Upper lobe of right lung (tissue), 1 donor: ENCODE data around the gene CHRDL2. TPM values are rescaled to one million over a fixed set of nuclear protein-coding genes. Genes with fewer than 3 reads are reported as not detected.

Experiments used
- ATAC-seq: fragments of 200-7000 bp; cut with Tn5 transposase; one replicate; pipeline ENCODE4 v1.9.1; 2020; ENCODE audit warnings: mild to moderate bottlenecking, moderate library complexity
- DNase-seq: peaks from one replicate; pipeline ENCODE4 v3.0.0-alpha.2; 2020
- H3K27ac ChIP-seq: fragments of 200-600 bp; one replicate; pipeline ENCODE4 v1.8.0; 2022
- H3K27me3 ChIP-seq: fragments of 200-600 bp; one replicate; pipeline ENCODE4 v1.8.0; 2022; ENCODE audit warnings: mild to moderate bottlenecking
- H3K36me3 ChIP-seq: fragments of 200-600 bp; one replicate; pipeline ENCODE4 v1.8.0; 2022
- H3K4me1 ChIP-seq: fragments of 200-600 bp; one replicate; pipeline ENCODE4 v1.8.0; 2022
- H3K4me3 ChIP-seq: fragments of 200-600 bp; one replicate; pipeline ENCODE4 v1.8.0; 2022; ENCODE audit warnings: mild to moderate bottlenecking
- H3K9me3 ChIP-seq: fragments of 200-600 bp; one replicate; pipeline ENCODE4 v1.8.0; 2022
- intact Hi-C: fragments of 100-400 bp; cut with DNase I; formaldehyde crosslinking; loops from one replicate; pipeline ENCODE4 v1.11.0; 2022
- total RNA-seq: library from RNA; stranded (reverse); fragmentation: NEBNext Ultra II Directional; extraction: Animal tissue kit (Norgen Biotek cat#: 25700); gene quantifications from one replicate; pipeline ENCODE4 v1.2.1, GENCODE V29; 2021
- TF ChIP-seq, protein P1 (sequence below): fragments of 200-600 bp; IDR thresholded peaks from one replicate; pipeline ENCODE4 v1.8.0; 2022; ENCODE audit warnings: antibody characterized with exemption
- donor health status: DM: no; HTN: yes; CAD: no; lungs with severe emphysema.

Gene CHRDL2
- total RNA-seq, 1 donor from 2014 or later = 1.6 TPM

DNA sequence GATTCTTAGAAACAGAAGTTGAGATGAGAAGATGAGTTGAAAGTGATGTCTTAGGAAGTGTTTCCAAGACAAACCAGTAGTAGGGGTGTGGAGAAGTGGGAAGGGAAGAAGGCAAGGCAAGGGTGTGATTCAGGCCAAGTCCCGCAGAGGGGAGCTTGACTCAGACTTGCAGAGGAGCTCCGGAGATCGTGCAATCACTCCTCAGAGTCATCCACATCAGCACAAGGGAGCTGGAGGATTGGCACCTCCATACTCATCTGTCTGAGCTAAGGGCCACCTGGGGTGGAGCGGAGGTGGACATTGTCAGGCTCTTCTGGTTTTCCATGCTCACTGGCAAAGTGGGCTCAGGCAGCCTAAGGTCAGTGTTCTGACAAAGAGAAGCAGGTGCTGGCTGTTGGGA is 44.4 kb downstream of the CHRDL2 start:
- ATAC-seq (peak; percentile 4), DNase-seq (peak; percentile 45)
- Histone ChIP-seq H3K4me3 (no peak overlapping the region), H3K27me3 (no peaks in the 10 kb centered on the region), H3K9me3 (no peaks in the 10 kb centered on the region), H3K27ac (no peak overlapping the region), H3K36me3 (no peaks in the 10 kb centered on the region), H3K4me1 (peaks cover 18% of the 10 kb centered on the region)
- intact Hi-C loops = no loop called here
- TF ChIP-seq, protein P1, sequence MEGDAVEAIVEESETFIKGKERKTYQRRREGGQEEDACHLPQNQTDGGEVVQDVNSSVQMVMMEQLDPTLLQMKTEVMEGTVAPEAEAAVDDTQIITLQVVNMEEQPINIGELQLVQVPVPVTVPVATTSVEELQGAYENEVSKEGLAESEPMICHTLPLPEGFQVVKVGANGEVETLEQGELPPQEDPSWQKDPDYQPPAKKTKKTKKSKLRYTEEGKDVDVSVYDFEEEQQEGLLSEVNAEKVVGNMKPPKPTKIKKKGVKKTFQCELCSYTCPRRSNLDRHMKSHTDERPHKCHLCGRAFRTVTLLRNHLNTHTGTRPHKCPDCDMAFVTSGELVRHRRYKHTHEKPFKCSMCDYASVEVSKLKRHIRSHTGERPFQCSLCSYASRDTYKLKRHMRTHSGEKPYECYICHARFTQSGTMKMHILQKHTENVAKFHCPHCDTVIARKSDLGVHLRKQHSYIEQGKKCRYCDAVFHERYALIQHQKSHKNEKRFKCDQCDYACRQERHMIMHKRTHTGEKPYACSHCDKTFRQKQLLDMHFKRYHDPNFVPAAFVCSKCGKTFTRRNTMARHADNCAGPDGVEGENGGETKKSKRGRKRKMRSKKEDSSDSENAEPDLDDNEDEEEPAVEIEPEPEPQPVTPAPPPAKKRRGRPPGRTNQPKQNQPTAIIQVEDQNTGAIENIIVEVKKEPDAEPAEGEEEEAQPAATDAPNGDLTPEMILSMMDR = no peak

DNA sequence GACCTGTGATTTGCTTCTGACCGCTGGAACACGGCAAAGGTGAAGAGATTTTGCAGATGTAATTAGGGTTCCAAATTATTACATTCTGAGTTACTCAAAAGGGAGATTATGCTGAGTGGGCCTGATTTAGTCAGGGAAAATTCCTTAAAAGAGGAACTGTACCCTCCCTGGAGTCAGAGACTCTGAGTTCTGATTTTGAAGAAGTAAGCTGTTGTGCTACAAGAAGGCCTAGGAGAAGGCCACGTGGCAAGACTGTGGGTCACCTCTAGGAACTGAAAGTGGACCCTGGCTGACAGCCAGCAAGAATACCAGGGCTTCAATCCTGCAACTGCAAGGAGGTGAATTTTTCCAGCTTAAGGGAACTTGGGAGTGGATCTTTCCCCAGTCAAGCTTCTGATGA is 45.3 kb downstream of the CHRDL2 start:
- no peak overlapping the region for H3K4me3 ChIP-seq
- DNase-seq (peak; percentile 67), ATAC-seq (peak; percentile 72)
- TF ChIP-seq, protein P1 = no peak
- H3K27me3 ChIP-seq = no peaks in the 10 kb centered on the region
- H3K27ac ChIP-seq = no peak overlapping the region
- peaks cover 18% of the 10 kb centered on the region for H3K4me1 ChIP-seq
- H3K9me3 ChIP-seq = no peaks in the 10 kb centered on the region
- H3K36me3 ChIP-seq = no peaks in the 10 kb centered on the region
- intact Hi-C loops = no loop called here

DNA sequence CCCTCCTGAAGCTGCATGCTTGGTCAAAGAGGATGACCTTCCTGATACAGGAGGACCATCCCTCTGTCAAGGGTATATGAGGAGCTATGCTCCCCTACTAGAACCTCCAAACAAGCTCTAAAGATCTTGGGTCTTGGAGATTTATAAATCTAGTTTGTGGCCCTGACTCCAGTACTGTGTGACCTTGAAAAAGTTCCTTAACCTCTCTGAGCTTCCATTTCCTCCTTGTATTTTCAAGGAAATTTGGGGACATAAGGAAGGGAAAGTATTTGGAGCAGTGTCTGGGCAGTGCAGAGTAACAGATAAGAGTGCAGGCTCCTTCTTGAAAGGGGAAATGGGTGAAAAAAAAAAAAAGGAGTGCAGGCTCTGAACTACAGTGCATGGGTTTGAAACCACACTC is 45.9 kb downstream of the CHRDL2 start:
- intact Hi-C loops = no loop called here
- no peaks in the 10 kb centered on the region for H3K36me3 ChIP-seq

DNA sequence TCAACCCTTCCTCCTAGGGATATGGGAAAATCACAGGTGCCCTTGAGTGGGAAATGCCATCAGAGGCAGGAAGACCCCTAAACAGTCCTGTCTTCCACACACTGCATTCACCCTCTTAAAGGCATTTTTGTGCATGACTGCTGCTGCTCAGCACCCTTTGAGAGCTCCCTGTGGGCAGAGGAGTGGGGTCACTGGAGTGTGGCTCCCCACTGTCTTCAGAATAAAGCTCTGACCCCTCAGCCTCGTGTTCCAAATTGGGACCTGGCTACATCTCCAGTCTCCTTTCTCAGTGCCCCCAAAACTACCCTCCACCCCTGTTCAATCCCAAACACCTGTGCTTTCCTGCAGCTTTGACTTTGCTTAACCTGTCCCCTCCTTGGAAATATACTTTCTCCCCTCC is 46.6 kb downstream of the CHRDL2 start:
- Histone ChIP-seq H3K9me3 (no peaks in the 10 kb centered on the region), H3K36me3 (no peaks in the 10 kb centered on the region), H3K4me3 (no peak overlapping the region), H3K27ac (no peak overlapping the region), H3K27me3 (no peaks in the 10 kb centered on the region), H3K4me1 (peaks cover 18% of the 10 kb centered on the region)
- TF ChIP-seq, protein P1 = no peak
- ATAC-seq (no peak), DNase-seq (peak; percentile 31)
- intact Hi-C loops = no loop called here

More for the DNA sequence above, 45.9 kb downstream of the CHRDL2 start:
- TF ChIP-seq, protein P1 = no peak
- DNase-seq = no peak
- Histone ChIP-seq H3K4me3 (no peak overlapping the region), H3K27me3 (no peaks in the 10 kb centered on the region), H3K9me3 (no peaks in the 10 kb centered on the region), H3K4me1 (peaks cover 18% of the 10 kb centered on the region), H3K27ac (no peak overlapping the region)
- ATAC-seq = no peak

DNA sequence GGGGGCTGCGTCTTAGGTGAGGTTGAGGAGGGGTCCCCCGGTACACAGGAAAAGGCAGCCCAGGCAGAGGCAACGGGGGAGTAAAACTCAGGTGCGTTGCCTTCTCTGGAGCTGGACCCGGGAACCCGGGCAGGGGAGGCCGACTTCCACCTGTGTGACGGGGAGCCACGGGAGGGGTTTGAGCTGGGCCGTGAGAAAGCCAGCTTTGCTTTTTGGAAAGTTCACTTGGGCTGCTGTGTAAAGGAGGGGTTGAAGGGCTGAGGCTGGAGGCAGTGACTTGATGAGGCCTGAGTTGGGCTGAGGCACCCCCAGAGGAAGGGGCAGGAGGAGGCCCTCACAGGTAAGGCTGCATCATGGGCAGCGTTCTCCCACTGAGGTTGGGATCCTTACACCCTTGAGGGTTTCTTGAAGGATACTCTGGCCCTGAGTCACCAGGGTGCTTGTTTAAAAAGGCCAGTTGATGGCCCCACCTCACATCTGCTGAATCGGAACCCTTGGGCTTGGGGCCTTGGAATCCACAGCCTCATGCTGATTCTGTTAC is 47.2 kb downstream of the CHRDL2 start:
- intact Hi-C loops = no loop called here
- DNase-seq (peak; percentile 58), ATAC-seq (no peak)
- Histone ChIP-seq H3K27ac (no peak overlapping the region), H3K9me3 (no peaks in the 10 kb centered on the region), H3K27me3 (no peaks in the 10 kb centered on the region), H3K4me3 (peak overlapping the region; percentile 57), H3K4me1 (peaks cover 18% of the 10 kb centered on the region), H3K36me3 (no peaks in the 10 kb centered on the region)
- TF ChIP-seq, protein P1 = no peak
